SU-DHL-6 (cell line): Measurements from ENCODE around the gene TMOD1.

Experiments
- EZH2phosphoT487 ChIP-seq: fragments of 200-600 bp; sonication (generic), shearing (Covaris generic); conservative IDR thresholded peaks from 2 replicates; pipeline ENCODE4 v1.6.1; 2018; ENCODE audit warnings: mild to moderate bottlenecking, antibody characterized with exemption, low read length, moderate library complexity, mixed read lengths
- TF ChIP-seq, protein P1 (sequence below): fragments of 200-600 bp; sonication (generic); IDR thresholded peaks from one replicate; pipeline ENCODE4 v1.5.1; 2017; ENCODE audit warnings: antibody characterized with exemption, mild to moderate bottlenecking, low read length, moderate library complexity; ENCODE audit not compliant: insufficient read depth, poor library complexity, severe bottlenecking

DNA sequence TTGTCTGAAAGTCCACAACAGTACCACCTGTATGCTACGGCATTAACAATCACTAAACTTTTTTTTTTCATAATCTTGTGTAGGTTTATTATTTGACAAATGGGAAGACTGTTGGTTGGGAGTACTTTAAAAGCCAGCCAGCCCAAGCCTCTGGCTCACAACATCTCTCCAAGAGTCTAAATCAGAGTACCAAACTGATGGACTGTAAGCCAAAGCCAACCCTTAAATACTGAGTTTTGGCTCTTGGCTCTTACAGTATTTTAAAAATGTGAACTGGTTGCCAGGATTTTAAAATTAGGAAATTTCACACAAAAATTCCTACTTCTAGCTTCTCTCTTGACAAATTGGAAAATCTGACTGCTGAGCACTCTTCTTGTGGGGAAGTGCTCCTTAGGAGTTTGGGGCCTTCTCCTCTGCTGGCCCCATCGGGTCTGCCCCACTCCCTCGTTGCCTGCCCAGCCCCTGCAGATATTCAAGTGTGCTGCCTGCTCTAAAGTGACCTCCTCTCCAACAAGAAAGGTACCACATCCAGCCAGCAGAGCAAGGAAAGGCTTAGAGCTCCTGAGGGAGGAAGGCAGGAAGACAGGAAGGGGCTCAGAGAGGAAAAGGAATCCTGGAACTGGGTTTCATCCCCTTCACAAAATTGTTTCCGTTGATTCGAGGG is 21.8 kb upstream of the TMOD1 start:
- TF ChIP-seq, protein P1, sequence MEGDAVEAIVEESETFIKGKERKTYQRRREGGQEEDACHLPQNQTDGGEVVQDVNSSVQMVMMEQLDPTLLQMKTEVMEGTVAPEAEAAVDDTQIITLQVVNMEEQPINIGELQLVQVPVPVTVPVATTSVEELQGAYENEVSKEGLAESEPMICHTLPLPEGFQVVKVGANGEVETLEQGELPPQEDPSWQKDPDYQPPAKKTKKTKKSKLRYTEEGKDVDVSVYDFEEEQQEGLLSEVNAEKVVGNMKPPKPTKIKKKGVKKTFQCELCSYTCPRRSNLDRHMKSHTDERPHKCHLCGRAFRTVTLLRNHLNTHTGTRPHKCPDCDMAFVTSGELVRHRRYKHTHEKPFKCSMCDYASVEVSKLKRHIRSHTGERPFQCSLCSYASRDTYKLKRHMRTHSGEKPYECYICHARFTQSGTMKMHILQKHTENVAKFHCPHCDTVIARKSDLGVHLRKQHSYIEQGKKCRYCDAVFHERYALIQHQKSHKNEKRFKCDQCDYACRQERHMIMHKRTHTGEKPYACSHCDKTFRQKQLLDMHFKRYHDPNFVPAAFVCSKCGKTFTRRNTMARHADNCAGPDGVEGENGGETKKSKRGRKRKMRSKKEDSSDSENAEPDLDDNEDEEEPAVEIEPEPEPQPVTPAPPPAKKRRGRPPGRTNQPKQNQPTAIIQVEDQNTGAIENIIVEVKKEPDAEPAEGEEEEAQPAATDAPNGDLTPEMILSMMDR = no peak
- no peak for TF ChIP-seq EZH2phosphoT487
